GM13977 (cell line): Measurements from ENCODE around the gene LRRN4CL.

Source experiments
- DNase-seq: peaks from one replicate; pipeline ENCODE4 v3.0.0; 2012; ENCODE audit warnings: low spot score
- CTCF ChIP-seq: IDR thresholded peaks from 2 replicates; pipeline ENCODE4 v1.5.1; 2012; ENCODE audit warnings: mild to moderate bottlenecking, control low read depth; ENCODE audit not compliant: insufficient read depth; ENCODE audit errors: extremely low read depth, missing control alignments
- in situ Hi-C: fragments of 300-500 bp; cut with MboI; formaldehyde crosslinking; loops from one replicate; pipeline ENCODE4 v1.12.0; 2022; ENCODE audit warnings: low sequenced_read_pairs, low pct_unique_long_range_greater_than_20kb, mixed read lengths, inconsistent platforms; ENCODE audit not compliant: unreplicated experiment

The LRRN4CL gene

GRCh38 chr11:62716816-62717215 lies 27.5 kb upstream of the LRRN4CL start:
- no peak for DNase-seq

GRCh38 chr11:62716206-62716605 lies 26.9 kb upstream of the LRRN4CL start:
- in situ Hi-C loops, result no loop called here
- TF ChIP-seq CTCF, result no peak
- DNase-seq, result no peak

More at GRCh38 chr11:62716816-62717215, 27.5 kb upstream of the LRRN4CL start:
- in situ Hi-C loops, result no loop called here
- no peak for TF ChIP-seq CTCF

- DNase-seq, result no peak
- in situ Hi-C loops, result no loop called here
- TF ChIP-seq CTCF, result no peak
These were observed 26.1 kb upstream of the LRRN4CL start for GRCh38 chr11:62715150-62716130.

GRCh38 chr11:62713343-62713742 lies 24.0 kb upstream of the LRRN4CL start:
- DNase-seq, result no peak
- TF ChIP-seq CTCF, result no peak
- in situ Hi-C loops, result no loop called here

- in situ Hi-C loops, result no loop called here
- DNase-seq, result no peak
- TF ChIP-seq CTCF, result no peak
These were observed 23.5 kb upstream of the LRRN4CL start for GRCh38 chr11:62712861-62713260.

GRCh38 chr11:62712276-62712812 lies 23.0 kb upstream of the LRRN4CL start:
- in situ Hi-C loops, result no loop called here
- DNase-seq, result no peak
- TF ChIP-seq CTCF, result no peak
